A204.1 (cell line): ENCODE results near the gene NUB1.

Experiments
- FAIRE-seq: peaks from 2 replicates; lab custom pipeline; 2012; peaks lifted over from hg19 to GRCh38; lab: Jason Lieb, UNC

The NUB1 gene

DNA sequence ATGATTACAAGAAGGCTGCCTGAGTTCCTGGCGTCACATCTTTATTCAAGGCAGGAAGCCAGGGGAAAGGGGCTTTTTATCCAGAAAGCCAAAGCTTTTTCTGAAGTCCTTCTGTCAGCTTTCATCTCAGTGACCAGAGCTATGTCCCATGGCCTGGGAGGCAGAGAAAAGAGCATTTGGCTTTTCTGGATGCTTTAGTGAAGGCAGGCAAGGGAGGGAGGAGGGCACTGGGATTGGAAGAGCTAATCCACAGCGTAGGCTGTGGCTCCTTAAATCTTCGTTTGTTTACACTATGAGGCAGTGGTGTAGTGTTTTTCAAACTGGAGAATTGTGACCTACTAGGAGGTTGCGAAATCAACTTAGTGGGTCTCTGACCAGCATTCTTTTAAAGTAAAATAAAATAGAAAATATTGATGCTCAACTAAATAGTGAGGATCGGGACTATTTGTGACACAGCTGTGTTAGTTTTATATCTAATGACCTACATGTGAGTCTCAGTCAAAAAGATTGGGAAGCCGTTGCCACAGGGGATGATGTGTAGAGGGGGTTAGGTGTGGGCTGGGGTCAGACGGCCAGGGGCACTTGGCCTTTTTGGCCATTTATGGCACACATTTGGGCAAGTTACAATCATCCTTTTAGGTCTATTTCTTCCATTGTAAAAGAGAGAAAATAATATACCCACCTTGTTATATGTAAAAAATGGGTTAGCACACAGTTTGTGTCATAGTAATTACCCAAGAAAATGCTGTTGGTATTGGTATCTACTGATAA, 84.2 kb downstream of the NUB1 start:
- FAIRE-seq, result no peak

DNA sequence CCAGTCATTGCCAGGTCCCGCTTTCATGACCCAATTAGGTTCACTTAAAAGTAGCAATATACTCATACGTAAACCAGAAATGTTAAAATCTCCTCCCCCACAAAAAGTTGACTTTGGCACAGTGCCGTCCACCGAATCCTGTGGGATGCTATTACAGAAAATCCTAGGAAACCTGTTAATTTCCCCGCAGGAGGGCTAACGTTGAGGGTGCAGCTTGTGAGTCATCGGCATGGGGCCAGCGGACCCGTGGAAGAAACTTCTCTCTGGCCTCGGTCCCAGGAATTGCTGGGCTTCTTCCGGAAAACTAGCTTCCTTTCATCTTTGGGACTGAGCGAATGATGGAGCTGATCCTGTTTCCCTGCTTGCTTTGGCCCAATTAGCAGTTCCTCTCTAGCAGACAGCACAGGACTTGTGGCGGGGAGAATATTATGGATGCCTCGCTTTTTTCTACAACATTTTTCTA, 84.9 kb downstream of the NUB1 start:
- FAIRE-seq, result no peak

DNA sequence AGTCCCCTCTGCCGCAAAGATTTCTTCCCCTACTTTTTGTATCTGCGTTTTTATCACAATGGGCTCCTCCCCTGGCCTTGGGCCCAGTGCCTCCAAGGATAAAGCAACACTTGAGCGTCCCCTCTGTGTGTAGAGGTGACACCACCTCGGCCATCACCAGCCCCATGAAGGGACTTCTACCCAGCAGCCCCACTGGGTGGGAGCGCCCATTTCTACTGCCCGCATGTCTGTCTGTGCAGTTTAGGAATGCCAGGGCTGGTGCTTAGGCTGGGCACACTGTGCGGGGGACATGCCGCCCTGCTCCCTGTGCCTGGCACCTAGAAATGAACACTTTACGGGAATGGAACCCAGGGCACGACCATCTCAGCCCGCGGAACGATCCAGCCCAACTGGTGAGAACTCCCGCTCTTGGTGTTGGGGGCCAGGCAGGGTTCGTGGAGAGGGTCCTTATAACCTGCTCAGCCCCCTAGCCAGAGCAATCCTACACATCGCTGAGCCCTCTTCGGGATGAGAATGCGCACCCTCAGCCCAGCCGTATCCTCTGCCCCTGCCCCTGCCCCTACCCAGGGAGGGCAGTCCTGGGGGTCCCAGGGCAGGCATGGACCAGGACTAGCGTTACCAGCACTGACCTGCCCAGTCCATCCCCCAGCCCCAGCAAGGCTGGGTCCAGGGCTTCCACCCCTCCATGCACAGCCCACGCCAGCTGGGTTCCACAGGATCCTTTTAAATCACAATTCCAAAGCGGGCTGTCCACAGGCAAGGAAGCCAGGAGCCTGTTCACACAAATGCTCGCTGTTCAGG, 85.5 kb downstream of the NUB1 start:
- no peak for FAIRE-seq

DNA sequence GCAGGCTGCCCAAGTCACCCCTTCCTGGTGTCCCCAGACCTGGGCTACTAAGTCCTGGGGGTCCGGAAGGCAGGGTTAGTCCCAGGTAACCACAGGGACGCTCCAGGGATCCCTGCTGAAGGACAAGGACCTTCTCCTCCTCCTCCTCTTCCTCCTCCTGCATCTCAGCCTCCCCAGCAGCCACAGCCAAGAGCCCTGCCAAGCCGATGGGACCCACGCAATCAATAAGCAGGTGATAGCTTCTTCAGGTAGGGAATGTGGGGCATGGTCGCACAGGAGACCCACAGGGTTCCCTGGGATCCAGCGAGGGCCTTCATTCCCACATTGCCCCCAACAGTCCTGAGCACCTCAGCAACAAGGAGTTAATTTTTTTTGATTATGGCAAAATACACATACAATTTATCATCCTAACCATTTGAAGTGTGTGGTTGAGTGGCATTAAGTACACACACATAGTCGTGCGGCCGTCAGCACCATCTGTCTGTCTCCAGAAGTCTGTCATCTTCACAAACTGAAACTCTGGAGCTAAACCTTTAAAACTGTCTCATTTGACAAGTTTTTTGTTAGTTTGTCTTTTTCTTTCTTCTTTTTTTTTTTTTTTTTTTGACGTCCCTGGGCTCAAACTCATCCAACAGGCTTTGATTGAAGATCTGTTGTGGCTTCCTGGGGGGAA, 86.2 kb downstream of the NUB1 start:
- no peak for FAIRE-seq
